ENCODE measurements around the gene CEP41.

The CEP41 gene, protein sequence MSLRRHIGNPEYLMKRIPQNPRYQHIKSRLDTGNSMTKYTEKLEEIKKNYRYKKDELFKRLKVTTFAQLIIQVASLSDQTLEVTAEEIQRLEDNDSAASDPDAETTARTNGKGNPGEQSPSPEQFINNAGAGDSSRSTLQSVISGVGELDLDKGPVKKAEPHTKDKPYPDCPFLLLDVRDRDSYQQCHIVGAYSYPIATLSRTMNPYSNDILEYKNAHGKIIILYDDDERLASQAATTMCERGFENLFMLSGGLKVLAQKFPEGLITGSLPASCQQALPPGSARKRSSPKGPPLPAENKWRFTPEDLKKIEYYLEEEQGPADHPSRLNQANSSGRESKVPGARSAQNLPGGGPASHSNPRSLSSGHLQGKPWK

DNA sequence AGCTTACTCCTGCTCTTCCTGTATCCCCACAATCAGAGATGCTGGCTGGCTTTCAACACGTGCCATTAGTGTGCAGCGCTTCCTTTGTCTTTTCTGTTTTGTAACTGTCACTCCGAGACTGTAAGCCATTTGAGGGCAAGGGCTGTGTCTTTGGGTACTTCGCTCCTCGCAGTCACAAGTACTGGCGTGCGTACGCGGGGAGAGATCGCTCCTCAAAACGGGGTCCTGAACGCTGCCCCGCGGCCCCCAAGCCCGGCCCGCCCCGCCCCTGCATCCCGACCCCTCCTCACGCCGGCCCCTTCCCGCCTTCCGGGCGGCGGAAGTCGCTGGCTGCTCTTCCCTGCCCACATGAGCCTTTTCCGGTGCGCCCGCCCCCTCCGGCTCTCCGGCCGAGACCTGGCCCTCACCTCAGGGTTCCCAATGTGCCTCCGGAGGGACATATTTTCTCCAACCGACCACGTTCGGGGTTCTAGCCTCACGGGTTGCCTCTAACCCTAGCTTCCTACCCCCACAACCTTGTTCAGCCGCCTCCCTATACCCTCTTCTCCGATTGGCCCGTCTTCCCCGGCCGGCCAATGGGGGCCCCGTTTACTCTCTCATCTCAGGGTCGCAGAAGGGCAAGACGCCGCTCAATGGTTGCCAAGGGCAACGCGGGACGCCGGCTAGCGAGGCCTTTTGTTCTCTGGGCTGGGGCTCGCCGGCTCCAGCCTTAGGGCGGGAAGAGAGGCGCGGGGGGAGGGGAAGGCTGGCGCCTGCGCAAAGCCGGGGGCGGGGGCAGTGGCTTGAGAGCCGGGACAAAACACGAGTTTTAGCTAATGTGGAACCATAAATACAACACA, at the start of gene CEP41:
Gene CEP41 (minus strand): TSS at position 490 of the 839 bp plus-strand sequence. CDS start 50 bp downstream, at position 440.
- FAIRE-seq: no peak

DNA sequence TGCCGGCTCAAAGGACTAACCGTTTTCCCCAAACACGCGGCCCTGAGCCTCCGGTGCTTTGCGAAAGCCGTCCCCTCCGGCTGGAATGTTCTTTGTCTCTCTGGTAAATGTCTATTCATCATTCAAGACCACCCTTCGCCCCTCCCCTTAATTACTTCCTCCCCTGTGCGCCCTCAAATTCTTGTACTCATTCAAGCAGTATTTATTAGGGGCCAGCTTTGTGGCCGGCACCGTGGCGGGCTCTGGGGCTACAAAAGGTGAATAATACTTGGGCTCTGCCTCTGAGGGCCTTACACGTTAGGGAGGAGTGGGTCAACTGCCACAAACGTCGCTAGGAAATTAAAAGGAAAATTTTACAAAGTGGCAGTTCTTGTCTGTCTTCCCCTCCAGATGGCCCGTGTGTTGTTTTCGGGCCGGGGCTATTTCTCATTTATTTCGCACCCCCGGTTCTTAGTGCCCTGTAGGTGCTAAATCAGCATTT, 49.5 kb upstream of the CEP41 start:
- DNase-seq (ENCODE audit: insufficient read length, low spot score) (no peak), FAIRE-seq (no peak)
- TF ChIP-seq, protein P1, sequence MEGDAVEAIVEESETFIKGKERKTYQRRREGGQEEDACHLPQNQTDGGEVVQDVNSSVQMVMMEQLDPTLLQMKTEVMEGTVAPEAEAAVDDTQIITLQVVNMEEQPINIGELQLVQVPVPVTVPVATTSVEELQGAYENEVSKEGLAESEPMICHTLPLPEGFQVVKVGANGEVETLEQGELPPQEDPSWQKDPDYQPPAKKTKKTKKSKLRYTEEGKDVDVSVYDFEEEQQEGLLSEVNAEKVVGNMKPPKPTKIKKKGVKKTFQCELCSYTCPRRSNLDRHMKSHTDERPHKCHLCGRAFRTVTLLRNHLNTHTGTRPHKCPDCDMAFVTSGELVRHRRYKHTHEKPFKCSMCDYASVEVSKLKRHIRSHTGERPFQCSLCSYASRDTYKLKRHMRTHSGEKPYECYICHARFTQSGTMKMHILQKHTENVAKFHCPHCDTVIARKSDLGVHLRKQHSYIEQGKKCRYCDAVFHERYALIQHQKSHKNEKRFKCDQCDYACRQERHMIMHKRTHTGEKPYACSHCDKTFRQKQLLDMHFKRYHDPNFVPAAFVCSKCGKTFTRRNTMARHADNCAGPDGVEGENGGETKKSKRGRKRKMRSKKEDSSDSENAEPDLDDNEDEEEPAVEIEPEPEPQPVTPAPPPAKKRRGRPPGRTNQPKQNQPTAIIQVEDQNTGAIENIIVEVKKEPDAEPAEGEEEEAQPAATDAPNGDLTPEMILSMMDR (IDR thresholded peaks at IDR 0.05; ENCODE audit: insufficient read depth, missing control alignments): no peak

More for the DNA sequence above, at the start of gene CEP41:
- DNase-seq (ENCODE audit: insufficient read length, low spot score): peak; percentile 91
- TF ChIP-seq, protein P1 (IDR thresholded peaks at IDR 0.05; ENCODE audit: insufficient read depth, missing control alignments): no peak

DNA sequence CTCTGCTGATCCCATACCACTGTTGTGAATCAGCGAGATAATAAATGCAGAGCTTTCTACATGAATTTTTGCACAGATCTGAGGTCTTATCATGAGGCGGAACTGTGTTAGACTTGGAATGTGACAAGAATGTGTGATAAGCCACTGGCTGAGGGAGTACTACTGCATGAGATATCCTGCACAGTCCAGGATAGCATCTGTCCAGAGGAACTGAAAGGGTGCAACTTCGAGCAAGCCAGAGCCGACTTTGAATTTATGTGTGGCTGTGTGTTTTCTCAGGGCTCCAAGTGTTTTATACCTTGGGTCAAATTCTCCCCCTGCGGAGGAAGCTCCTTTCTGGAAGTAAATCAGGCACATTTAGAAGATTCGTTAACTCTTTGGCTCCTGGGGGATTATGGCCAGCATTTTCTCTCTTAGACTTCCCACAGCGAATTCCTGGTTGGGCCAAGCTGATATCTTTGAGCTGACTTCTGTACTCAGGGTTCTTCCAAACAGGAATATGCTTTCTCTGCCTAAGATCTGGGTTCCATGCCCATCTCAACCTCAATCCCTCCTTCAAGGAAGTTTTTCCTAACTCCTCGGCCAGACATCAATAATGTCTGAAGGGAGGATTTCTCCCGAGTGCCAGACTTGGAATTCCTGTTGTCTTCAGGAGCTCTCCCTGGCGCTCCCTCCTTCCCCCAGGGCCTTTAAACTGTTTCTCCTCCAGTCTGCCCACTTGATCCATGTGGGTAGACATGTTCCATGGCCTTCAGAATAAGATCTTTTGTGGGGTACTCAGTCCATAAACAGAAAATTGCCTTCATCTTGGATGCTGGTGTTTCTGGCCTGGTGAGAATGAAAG, 48.5 kb upstream of the CEP41 start:
- FAIRE-seq (no peak), DNase-seq (ENCODE audit: insufficient read length, low spot score) (no peak)
- TF ChIP-seq, protein P1 (IDR thresholded peaks at IDR 0.05; ENCODE audit: insufficient read depth, missing control alignments): no peak

DNA sequence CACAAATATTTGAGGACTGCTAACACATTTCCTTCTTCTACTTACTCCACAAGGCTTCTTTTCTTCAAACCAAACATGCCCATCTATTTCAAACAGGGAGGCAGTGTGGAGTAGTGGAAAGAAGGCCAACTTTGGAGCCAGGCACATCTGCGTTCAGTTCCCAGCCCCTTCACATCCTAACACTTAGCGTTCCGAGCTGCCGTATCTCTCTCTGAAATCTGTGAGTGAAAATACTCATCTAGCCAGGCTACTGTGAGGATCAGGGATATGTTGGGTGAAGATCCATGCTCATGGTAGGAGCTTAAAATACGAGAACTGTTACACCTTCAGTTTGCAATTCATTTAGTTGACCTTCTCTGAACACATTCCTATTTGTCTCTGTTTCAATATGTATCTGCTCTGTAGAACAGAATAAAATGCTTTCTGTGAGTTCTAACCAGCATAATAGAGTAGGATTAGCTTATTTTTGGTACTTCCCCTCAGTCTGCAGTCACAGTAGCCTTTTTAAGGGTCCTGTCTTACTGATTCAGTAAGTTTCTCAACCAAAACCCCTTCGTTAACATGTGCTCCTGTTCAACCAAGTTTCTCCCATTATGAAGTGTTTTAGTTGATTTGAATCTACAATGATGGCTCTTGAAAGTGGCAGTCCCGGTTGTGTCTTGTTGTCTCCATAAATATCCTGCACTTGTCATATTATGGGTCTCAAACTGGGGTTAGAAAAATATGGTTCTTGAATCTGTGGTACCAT, 47.8 kb upstream of the CEP41 start:
- FAIRE-seq (no peak), DNase-seq (ENCODE audit: insufficient read length, low spot score) (no peak)
- TF ChIP-seq, protein P1 (IDR thresholded peaks at IDR 0.05; ENCODE audit: insufficient read depth, missing control alignments): no peak

DNA sequence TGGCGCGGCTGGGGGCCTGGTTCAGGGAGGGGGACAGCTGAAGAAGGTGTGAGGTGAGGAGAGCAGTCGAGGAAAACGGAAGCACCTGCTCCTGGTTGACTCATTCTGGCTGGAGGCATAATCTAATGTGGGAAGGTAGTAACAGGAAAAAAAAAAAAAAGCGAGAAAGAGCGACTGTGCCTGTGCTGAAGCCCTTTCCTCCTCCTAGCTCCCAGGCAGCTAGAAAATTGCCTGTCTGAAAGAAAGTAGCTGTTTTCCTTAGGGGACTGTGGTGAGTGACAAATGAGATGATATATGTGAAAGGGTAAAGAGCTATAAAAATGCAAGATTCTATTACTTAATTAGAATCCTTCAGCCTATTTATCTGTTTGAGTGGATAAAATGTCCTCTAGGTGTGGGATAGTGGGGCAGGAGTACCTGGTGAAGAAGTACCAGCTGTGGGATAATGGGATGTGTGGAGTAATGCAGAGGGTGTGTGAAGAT, 46.2 kb upstream of the CEP41 start:
- FAIRE-seq (no peak), DNase-seq (ENCODE audit: insufficient read length, low spot score) (no peak)
- TF ChIP-seq, protein P1 (IDR thresholded peaks at IDR 0.05; ENCODE audit: insufficient read depth, missing control alignments): no peak
